ENCODE data around the gene RNF144B. TPM values are rescaled to one million over a fixed set of nuclear protein-coding genes. Genes with fewer than 3 reads are reported as not detected.

The RNF144B gene
- total RNA-seq, 1 donor from 2014 or later, result 7.2 TPM

DNA sequence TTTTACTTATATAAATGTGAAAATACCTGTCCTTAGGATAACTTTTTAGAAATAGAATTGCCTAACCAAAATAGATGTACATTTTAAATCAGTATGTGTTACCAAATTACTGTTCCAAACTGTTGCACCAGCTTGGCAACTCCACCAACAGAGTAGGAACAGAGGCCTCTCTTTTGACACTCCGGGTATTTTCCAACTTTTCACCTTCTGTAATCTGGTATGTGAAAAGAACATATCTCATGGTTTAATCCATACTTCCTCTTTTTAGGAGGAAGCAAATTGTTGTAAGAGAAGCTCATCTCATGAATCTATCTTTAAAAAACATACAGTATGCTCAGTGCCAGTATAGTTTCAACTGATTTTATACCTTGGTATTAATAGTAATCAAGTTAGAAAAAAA, 24.9 kb downstream of the RNF144B start:
- Histone ChIP-seq H2AFZ (ENCODE audit: low read depth, low read length) (no peak overlapping the region), H3K4me3 (ENCODE audit: insufficient read depth, low read depth, low read length) (no peak overlapping the region), H3K9ac (ENCODE audit: low read length) (peak overlapping the region; percentile 18), H4K20me1 (ENCODE audit: insufficient read depth, low read length) (no peaks in the 10 kb centered on the region), H3K9me3 (ENCODE audit: insufficient read depth, low read depth, low read length) (no peaks in the 10 kb centered on the region), H3K4me2 (ENCODE audit: low read length) (peak overlapping the region; percentile 20), H3K79me2 (ENCODE audit: insufficient read depth, low read length) (no peaks in the 10 kb centered on the region), H3K27me3 (ENCODE audit: insufficient read depth, low read length) (no peaks in the 10 kb centered on the region), H3K4me1 (ENCODE audit: insufficient read depth, low read length) (peaks cover 9% of the 10 kb centered on the region), H3K36me3 (ENCODE audit: insufficient read depth, low read length) (no peaks in the 10 kb centered on the region), H3K27ac (ENCODE audit: low read depth, low read length) (no peak overlapping the region)
- TF ChIP-seq, protein P1, sequence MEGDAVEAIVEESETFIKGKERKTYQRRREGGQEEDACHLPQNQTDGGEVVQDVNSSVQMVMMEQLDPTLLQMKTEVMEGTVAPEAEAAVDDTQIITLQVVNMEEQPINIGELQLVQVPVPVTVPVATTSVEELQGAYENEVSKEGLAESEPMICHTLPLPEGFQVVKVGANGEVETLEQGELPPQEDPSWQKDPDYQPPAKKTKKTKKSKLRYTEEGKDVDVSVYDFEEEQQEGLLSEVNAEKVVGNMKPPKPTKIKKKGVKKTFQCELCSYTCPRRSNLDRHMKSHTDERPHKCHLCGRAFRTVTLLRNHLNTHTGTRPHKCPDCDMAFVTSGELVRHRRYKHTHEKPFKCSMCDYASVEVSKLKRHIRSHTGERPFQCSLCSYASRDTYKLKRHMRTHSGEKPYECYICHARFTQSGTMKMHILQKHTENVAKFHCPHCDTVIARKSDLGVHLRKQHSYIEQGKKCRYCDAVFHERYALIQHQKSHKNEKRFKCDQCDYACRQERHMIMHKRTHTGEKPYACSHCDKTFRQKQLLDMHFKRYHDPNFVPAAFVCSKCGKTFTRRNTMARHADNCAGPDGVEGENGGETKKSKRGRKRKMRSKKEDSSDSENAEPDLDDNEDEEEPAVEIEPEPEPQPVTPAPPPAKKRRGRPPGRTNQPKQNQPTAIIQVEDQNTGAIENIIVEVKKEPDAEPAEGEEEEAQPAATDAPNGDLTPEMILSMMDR (IDR thresholded peaks at IDR 0.05; ENCODE audit: insufficient read depth, low read depth, low read length), result no peak
- no peak for TF ChIP-seq EZH2 (IDR thresholded peaks at IDR 0.05; ENCODE audit: insufficient read depth, low read length)
- Mint-ChIP-seq H3K4me1 (ENCODE audit: low read depth, unreplicated experiment) (peaks cover 23% of the 10 kb centered on the region), H3K4me3 (ENCODE audit: unreplicated experiment) (no peak overlapping the region), H3K9me3 (ENCODE audit: unreplicated experiment) (no peaks in the 10 kb centered on the region), H3K36me3 (ENCODE audit: low read depth, unreplicated experiment) (no peaks in the 10 kb centered on the region), H3K27ac (ENCODE audit: unreplicated experiment) (no peak overlapping the region), H3K27me3 (ENCODE audit: low read depth, unreplicated experiment) (no peaks in the 10 kb centered on the region)
- FAIRE-seq, result no peak
- DNase-seq (ENCODE audit: low read depth), result no peak

DNA sequence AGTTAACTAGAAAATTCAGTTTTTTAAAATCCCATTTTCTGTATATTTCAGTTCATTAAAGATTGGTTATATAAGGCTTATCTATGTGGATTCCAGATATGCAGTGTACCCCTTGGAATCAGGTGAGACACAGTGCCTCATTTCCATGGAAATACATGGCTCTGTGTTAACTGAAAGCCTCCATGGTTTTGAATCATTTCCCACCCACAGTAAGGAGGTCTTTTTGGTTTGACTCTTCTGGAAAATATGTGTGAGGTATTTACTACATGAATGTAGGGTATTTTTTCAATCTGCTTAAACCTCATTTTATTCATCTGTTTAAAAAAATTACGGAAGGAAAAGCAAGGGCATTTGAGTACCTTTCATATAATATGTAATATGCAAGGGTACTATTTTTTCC, 25.5 kb downstream of the RNF144B start:
- Mint-ChIP-seq H3K27me3 (ENCODE audit: low read depth, unreplicated experiment) (no peaks in the 10 kb centered on the region), H3K27ac (ENCODE audit: unreplicated experiment) (no peak overlapping the region), H3K4me1 (ENCODE audit: low read depth, unreplicated experiment) (peaks cover 23% of the 10 kb centered on the region), H3K9me3 (ENCODE audit: unreplicated experiment) (no peaks in the 10 kb centered on the region), H3K4me3 (ENCODE audit: unreplicated experiment) (no peak overlapping the region), H3K36me3 (ENCODE audit: low read depth, unreplicated experiment) (no peaks in the 10 kb centered on the region)
- FAIRE-seq (peak; percentile 13), DNase-seq (ENCODE audit: low read depth) (peak; percentile 86)
- Histone ChIP-seq H3K9me3 (ENCODE audit: insufficient read depth, low read depth, low read length) (no peaks in the 10 kb centered on the region), H4K20me1 (ENCODE audit: insufficient read depth, low read length) (no peaks in the 10 kb centered on the region), H3K79me2 (ENCODE audit: insufficient read depth, low read length) (no peaks in the 10 kb centered on the region), H2AFZ (ENCODE audit: low read depth, low read length) (no peak overlapping the region), H3K4me3 (ENCODE audit: insufficient read depth, low read depth, low read length) (no peak overlapping the region), H3K4me2 (ENCODE audit: low read length) (peak overlapping the region; percentile 20), H3K27ac (ENCODE audit: low read depth, low read length) (peak overlapping the region; percentile 8), H3K4me1 (ENCODE audit: insufficient read depth, low read length) (peaks cover 9% of the 10 kb centered on the region), H3K36me3 (ENCODE audit: insufficient read depth, low read length) (no peaks in the 10 kb centered on the region), H3K9ac (ENCODE audit: low read length) (peak overlapping the region; percentile 18), H3K27me3 (ENCODE audit: insufficient read depth, low read length) (no peaks in the 10 kb centered on the region)
- TF ChIP-seq, protein P1 (IDR thresholded peaks at IDR 0.05; ENCODE audit: insufficient read depth, low read depth, low read length), result no peak
- TF ChIP-seq EZH2 (IDR thresholded peaks at IDR 0.05; ENCODE audit: insufficient read depth, low read length), result no peak

DNA sequence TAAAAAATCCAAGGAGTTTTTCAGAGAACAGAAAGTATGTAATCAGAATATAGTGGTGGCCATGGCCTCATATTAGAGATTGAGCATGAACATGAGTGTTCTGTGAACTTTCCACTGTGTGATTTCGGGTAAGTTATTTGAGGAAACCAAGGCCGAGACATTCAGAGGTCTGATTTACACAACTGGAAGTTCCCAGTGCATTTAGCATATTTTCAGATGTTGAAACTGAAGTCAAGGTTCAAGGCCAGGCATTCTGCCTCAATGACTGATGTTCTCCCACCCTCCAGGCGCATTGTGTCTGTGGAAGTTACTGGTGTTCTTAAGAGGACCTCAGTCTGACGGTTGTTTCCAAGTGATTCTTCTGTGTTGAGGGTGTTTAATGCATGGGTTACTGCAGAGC, 26.2 kb downstream of the RNF144B start:
- H3K4me2 ChIP-seq (ENCODE audit: low read length), result no peak overlapping the region
- H3K36me3 ChIP-seq (ENCODE audit: insufficient read depth, low read length), result no peaks in the 10 kb centered on the region
- no peak overlapping the region for H2AFZ ChIP-seq (ENCODE audit: low read depth, low read length)
- TF ChIP-seq, protein P1 (IDR thresholded peaks at IDR 0.05; ENCODE audit: insufficient read depth, low read depth, low read length), result no peak
- no peak for TF ChIP-seq EZH2 (IDR thresholded peaks at IDR 0.05; ENCODE audit: insufficient read depth, low read length)
- Mint-ChIP-seq H3K4me3 (ENCODE audit: unreplicated experiment) (no peak overlapping the region), H3K36me3 (ENCODE audit: low read depth, unreplicated experiment) (no peaks in the 10 kb centered on the region), H3K27ac (ENCODE audit: unreplicated experiment) (peak overlapping the region; percentile 31), H3K9me3 (ENCODE audit: unreplicated experiment) (no peaks in the 10 kb centered on the region), H3K27me3 (ENCODE audit: low read depth, unreplicated experiment) (no peaks in the 10 kb centered on the region), H3K4me1 (ENCODE audit: low read depth, unreplicated experiment) (peaks cover 23% of the 10 kb centered on the region)
- no peak for FAIRE-seq
- no peak overlapping the region for H3K9ac ChIP-seq (ENCODE audit: low read length)
- H3K9me3 ChIP-seq (ENCODE audit: insufficient read depth, low read depth, low read length), result no peaks in the 10 kb centered on the region
- H3K27ac ChIP-seq (ENCODE audit: low read depth, low read length), result no peak overlapping the region
- H3K27me3 ChIP-seq (ENCODE audit: insufficient read depth, low read length), result no peaks in the 10 kb centered on the region
- H4K20me1 ChIP-seq (ENCODE audit: insufficient read depth, low read length), result no peaks in the 10 kb centered on the region
- H3K79me2 ChIP-seq (ENCODE audit: insufficient read depth, low read length), result no peaks in the 10 kb centered on the region
- no peak overlapping the region for H3K4me3 ChIP-seq (ENCODE audit: insufficient read depth, low read depth, low read length)
- DNase-seq (ENCODE audit: low read depth), result no peak
- peaks cover 9% of the 10 kb centered on the region for H3K4me1 ChIP-seq (ENCODE audit: insufficient read depth, low read length)

Data from astrocyte (in vitro differentiated cells and primary cell).